DOHH2 (cell line): Measurements from ENCODE around the gene STK11.

Experiments used
- H3F3A ChIP-seq: fragments of 200-600 bp; sonication (generic), shearing (Covaris generic); 2 replicates; pipeline ENCODE4 v1.6.0; 2016; ENCODE audit warnings: antibody characterized with exemption, mild to moderate bottlenecking; ENCODE audit not compliant: control insufficient read depth, insufficient read depth
- H3K27ac ChIP-seq: fragments of 200-600 bp; sonication (generic); 2 replicates; pipeline ENCODE4 v1.5.1; 2014; ENCODE audit warnings: low read depth, mild to moderate bottlenecking, low read length, moderate library complexity
- H3K27me3 ChIP-seq: fragments of 200-600 bp; sonication (generic); 2 replicates; pipeline ENCODE4 v1.6.1; 2014; ENCODE audit warnings: mild to moderate bottlenecking, low read length, mixed read lengths; ENCODE audit not compliant: control insufficient read depth
- H3K36me3 ChIP-seq: fragments of 200-600 bp; sonication (generic); 2 replicates; pipeline ENCODE4 v1.6.1; 2014; ENCODE audit warnings: mild to moderate bottlenecking, low read length, moderate library complexity, mixed read lengths; ENCODE audit not compliant: control insufficient read depth
- H3K4me1 ChIP-seq: fragments of 200-600 bp; sonication (generic); 2 replicates; pipeline ENCODE4 v1.6.1; 2014; ENCODE audit warnings: mild to moderate bottlenecking, low read length, mixed read lengths; ENCODE audit not compliant: control insufficient read depth
- H3K4me2 ChIP-seq: fragments of 200-600 bp; sonication (generic); 2 replicates; pipeline ENCODE4 v1.6.0; 2014; ENCODE audit warnings: mild to moderate bottlenecking, low read length, moderate library complexity
- H3K4me3 ChIP-seq: fragments of 200-600 bp; sonication (generic); 2 replicates; pipeline ENCODE4 v1.5.1; 2014; ENCODE audit warnings: mild to moderate bottlenecking, low read length, mixed read lengths
- H3K79me2 ChIP-seq: fragments of 200-600 bp; sonication (generic); 2 replicates; pipeline ENCODE4 v1.6.1; 2014; ENCODE audit warnings: mild to moderate bottlenecking, low read length, mixed read lengths; ENCODE audit not compliant: control insufficient read depth
- H3K9me2 ChIP-seq: fragments of 200-600 bp; sonication (generic); replicated peaks from 2 replicates; pipeline ENCODE4 v1.6.1; 2014; ENCODE audit warnings: mild to moderate bottlenecking, low read length, mixed read lengths; ENCODE audit not compliant: control insufficient read depth
- H3K9me3 ChIP-seq: fragments of 200-600 bp; sonication (generic); 2 replicates; pipeline ENCODE4 v1.6.1; 2014; ENCODE audit warnings: antibody characterized with exemption, low read length, mixed read lengths; ENCODE audit not compliant: control insufficient read depth, insufficient read depth
- H4K20me1 ChIP-seq: fragments of 200-600 bp; sonication (generic); 2 replicates; pipeline ENCODE4 v1.6.0; 2014; ENCODE audit warnings: low read depth, mild to moderate bottlenecking, antibody characterized with exemption, low read length, moderate library complexity; ENCODE audit not compliant: control insufficient read depth, insufficient read depth
- EZH2phosphoT487 ChIP-seq: fragments of 200-600 bp; sonication (generic); IDR thresholded peaks from 2 replicates; pipeline ENCODE4 v1.6.1; 2017; ENCODE audit warnings: borderline replicate concordance, mild to moderate bottlenecking, antibody characterized with exemption, low read length, moderate library complexity, mixed read lengths
- TF ChIP-seq, protein P1 (sequence below): fragments of 200-600 bp; sonication (generic); IDR thresholded peaks from one replicate; pipeline ENCODE4 v1.5.1; 2014; ENCODE audit warnings: antibody characterized with exemption, mild to moderate bottlenecking, low read depth, low read length; ENCODE audit not compliant: poor library complexity, severe bottlenecking

STK11 gene

GRCh38 chr19:1234051-1234954, 28.7 kb downstream of the STK11 start:
- H3K9me3 ChIP-seq: no peaks in the 10 kb centered on the region
- H3K4me1 ChIP-seq: peaks cover 12% of the 10 kb centered on the region
- H3K4me3 ChIP-seq: no peak overlapping the region
- no peaks in the 10 kb centered on the region; the same call in 1 of the 2 replicates for H4K20me1 ChIP-seq
- H3K27me3 ChIP-seq: peaks cover 31% of the 10 kb centered on the region
- no peaks in the 10 kb centered on the region for H3K36me3 ChIP-seq
- no peaks in the 10 kb centered on the region for H3K9me2 ChIP-seq
- TF ChIP-seq, protein P1, sequence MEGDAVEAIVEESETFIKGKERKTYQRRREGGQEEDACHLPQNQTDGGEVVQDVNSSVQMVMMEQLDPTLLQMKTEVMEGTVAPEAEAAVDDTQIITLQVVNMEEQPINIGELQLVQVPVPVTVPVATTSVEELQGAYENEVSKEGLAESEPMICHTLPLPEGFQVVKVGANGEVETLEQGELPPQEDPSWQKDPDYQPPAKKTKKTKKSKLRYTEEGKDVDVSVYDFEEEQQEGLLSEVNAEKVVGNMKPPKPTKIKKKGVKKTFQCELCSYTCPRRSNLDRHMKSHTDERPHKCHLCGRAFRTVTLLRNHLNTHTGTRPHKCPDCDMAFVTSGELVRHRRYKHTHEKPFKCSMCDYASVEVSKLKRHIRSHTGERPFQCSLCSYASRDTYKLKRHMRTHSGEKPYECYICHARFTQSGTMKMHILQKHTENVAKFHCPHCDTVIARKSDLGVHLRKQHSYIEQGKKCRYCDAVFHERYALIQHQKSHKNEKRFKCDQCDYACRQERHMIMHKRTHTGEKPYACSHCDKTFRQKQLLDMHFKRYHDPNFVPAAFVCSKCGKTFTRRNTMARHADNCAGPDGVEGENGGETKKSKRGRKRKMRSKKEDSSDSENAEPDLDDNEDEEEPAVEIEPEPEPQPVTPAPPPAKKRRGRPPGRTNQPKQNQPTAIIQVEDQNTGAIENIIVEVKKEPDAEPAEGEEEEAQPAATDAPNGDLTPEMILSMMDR: no peak
- TF ChIP-seq EZH2phosphoT487: no peak
- peaks cover 18% of the 10 kb centered on the region; the same call in 1 of the 2 replicates for H3F3A ChIP-seq
- no peaks in the 10 kb centered on the region for H3K79me2 ChIP-seq
- H3K4me2 ChIP-seq: no peak overlapping the region
- H3K27ac ChIP-seq: no peak overlapping the region

DNA sequence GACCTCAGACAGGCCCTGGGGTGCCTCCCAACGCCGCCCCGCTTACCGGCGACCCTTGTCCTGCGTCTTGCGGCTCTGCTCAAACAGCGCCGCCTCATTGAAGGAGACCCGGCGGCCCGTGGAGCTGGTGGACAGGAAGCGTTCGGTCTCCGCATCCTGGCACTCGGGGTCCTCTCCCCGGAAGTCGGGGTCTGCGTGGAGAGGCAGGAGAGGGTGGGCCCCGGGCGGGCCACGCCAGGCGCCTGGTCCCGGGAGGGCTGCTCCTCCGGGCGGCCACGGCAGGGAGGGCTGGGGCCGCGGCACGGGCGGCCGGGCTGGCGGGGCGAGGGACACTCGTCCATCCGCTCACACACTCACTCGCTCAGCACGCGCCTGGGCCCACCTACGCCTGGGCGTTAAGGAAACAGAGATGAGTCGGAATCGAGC, 29.4 kb downstream of the STK11 start:
- Histone ChIP-seq H3K27me3 (peaks cover 35% of the 10 kb centered on the region), H4K20me1 (no peaks in the 10 kb centered on the region; the same call in 1 of the 2 replicates), H3K4me2 (no peak overlapping the region), H3K79me2 (no peaks in the 10 kb centered on the region), H3K36me3 (no peaks in the 10 kb centered on the region), H3K4me3 (no peak overlapping the region), H3F3A (peaks cover 19% of the 10 kb centered on the region), H3K4me1 (peaks cover 17% of the 10 kb centered on the region), H3K9me3 (no peaks in the 10 kb centered on the region), H3K27ac (no peak overlapping the region), H3K9me2 (no peaks in the 10 kb centered on the region)
- TF ChIP-seq, protein P1: no peak
- no peak for TF ChIP-seq EZH2phosphoT487

- H3K27me3 ChIP-seq: peaks cover 35% of the 10 kb centered on the region
- no peaks in the 10 kb centered on the region for H3K36me3 ChIP-seq
- no peak overlapping the region for H3K4me3 ChIP-seq
- TF ChIP-seq, protein P1: no peak
- no peak for TF ChIP-seq EZH2phosphoT487
- peaks cover 21% of the 10 kb centered on the region for H3K4me1 ChIP-seq
- H4K20me1 ChIP-seq: no peaks in the 10 kb centered on the region; the same call in 1 of the 2 replicates
- no peak overlapping the region for H3K4me2 ChIP-seq
- H3F3A ChIP-seq: peaks cover 19% of the 10 kb centered on the region
- no peaks in the 10 kb centered on the region for H3K9me2 ChIP-seq
- H3K9me3 ChIP-seq: no peaks in the 10 kb centered on the region
- no peak overlapping the region for H3K27ac ChIP-seq
- 0 out of 2 replicates have a peak, but pooled peaks cover under 1% of the 10 kb centered on the region for H3K79me2 ChIP-seq
Measured at GRCh38 chr19:1235625-1236538, 30.3 kb downstream of the STK11 start.
